Colonic mucosa (tissue), 4 donors: ENCODE measurements around the gene CAMTA1. TPM values are rescaled to one million over a fixed set of nuclear protein-coding genes. Genes with fewer than 3 reads are reported as not detected.

ENCODE experiments used
- DNase-seq: peaks from one replicate; pipeline ENCODE4 v3.0.0-alpha.2; 2020
- H3K27ac ChIP-seq: fragments of 200-600 bp; one replicate; pipeline ENCODE4 v1.8.0; 2021
- H3K27me3 ChIP-seq: fragments of 200-600 bp; one replicate; pipeline ENCODE4 v1.8.0; 2021
- H3K36me3 ChIP-seq: fragments of 200-600 bp; one replicate; pipeline ENCODE4 v1.8.0; 2021
- H3K4me1 ChIP-seq: fragments of 200-600 bp; one replicate; pipeline ENCODE4 v1.8.0; 2021; ENCODE audit warnings: mild to moderate bottlenecking
- H3K4me3 ChIP-seq: fragments of 200-600 bp; one replicate; pipeline ENCODE4 v1.8.0; 2021
- H3K9ac ChIP-seq, 2 donors: one replicate each; pipeline ENCODE4 v1.7.0; 2013; ENCODE audit warnings: control low read depth in 2 of 2, low read depth in 2 of 2, low read length in 2 of 2
- H3K9me3 ChIP-seq: fragments of 200-600 bp; one replicate; pipeline ENCODE4 v1.8.0; 2021
- CTCF ChIP-seq: fragments of 200-600 bp; IDR thresholded peaks from one replicate; pipeline ENCODE4 v1.8.0; 2022; ENCODE audit warnings: antibody characterized with exemption, mild to moderate bottlenecking
- intact Hi-C: fragments of 100-400 bp; cut with DNase I; formaldehyde crosslinking; loops from one replicate; pipeline ENCODE4 v1.14.1; 2022
- total RNA-seq, 2 donors: library from RNA; stranded (reverse); fragmentation: NEBNext Ultra II Directional in 1 of 2; extraction: Animal tissue kit (Norgen Biotek cat#: 25700) in 1 of 2; gene quantifications; one replicate each; pipeline ENCODE4 v1.2.1, GENCODE V29; 2021
- donor health status: healthy.
- donor health status: DM: no; HTN: no; CAD: no.
- donor health status: DM: no; HTN: no; CAD: no.

CAMTA1 gene
- total RNA-seq, 2 donors from 2014 or later, result 76.8 to 92.8 TPM

GRCh38 chr1:6788946-6789345 is 3.7 kb downstream of the CAMTA1 start:
- Histone ChIP-seq H3K4me1 (peaks cover 3% of the 10 kb centered on the region), H3K27me3 (no peaks in the 10 kb centered on the region), H3K9me3 (no peaks in the 10 kb centered on the region), H3K36me3 (no peaks in the 10 kb centered on the region), H3K9ac (no peak overlapping the region), H3K4me3 (no peak overlapping the region), H3K27ac (no peak overlapping the region)
- no peak for TF ChIP-seq CTCF
- no peak for DNase-seq
- intact Hi-C loops, result no loop called here

GRCh38 chr1:6790146-6790545 is 4.9 kb downstream of the CAMTA1 start:
- no peak for DNase-seq
- no peak overlapping the region for H3K27ac ChIP-seq
- H3K9ac ChIP-seq, result no peak overlapping the region
- H3K9me3 ChIP-seq, result no peaks in the 10 kb centered on the region
- H3K4me3 ChIP-seq, result no peak overlapping the region
- no peaks in the 10 kb centered on the region for H3K36me3 ChIP-seq
- TF ChIP-seq CTCF, result no peak
- H3K4me1 ChIP-seq, result peaks cover 3% of the 10 kb centered on the region
- no peaks in the 10 kb centered on the region for H3K27me3 ChIP-seq
- intact Hi-C loops, result loop anchor here (5.0 kb wide), 1 partner anchor 277 kb away; no protein-coding TSS in a partner anchor

- Histone ChIP-seq H3K9me3 (no peaks in the 10 kb centered on the region), H3K4me1 (no peaks in the 10 kb centered on the region), H3K27me3 (no peaks in the 10 kb centered on the region), H3K36me3 (no peaks in the 10 kb centered on the region), H3K4me3 (no peak overlapping the region), H3K27ac (no peak overlapping the region), H3K9ac (no peak overlapping the region)
- no peak for DNase-seq
- intact Hi-C loops, result loop anchor here (5.0 kb wide), 1 partner anchor 273 kb away; no protein-coding TSS in a partner anchor
- TF ChIP-seq CTCF, result peak; percentile 29
These were observed 8.9 kb downstream of the CAMTA1 start for GRCh38 chr1:6794164-6794563.

GRCh38 chr1:6795203-6795602 is 9.9 kb downstream of the CAMTA1 start:
- TF ChIP-seq CTCF, result no peak
- H3K4me1 ChIP-seq, result no peaks in the 10 kb centered on the region

GRCh38 chr1:6795661-6796060 is 10.4 kb downstream of the CAMTA1 start:
- no peak for TF ChIP-seq CTCF
- intact Hi-C loops, result loop anchor here (5.0 kb wide), 1 partner anchor 92 kb away; no protein-coding TSS in a partner anchor
- H3K9me3 ChIP-seq, result no peaks in the 10 kb centered on the region
- no peak overlapping the region for H3K4me3 ChIP-seq
- no peaks in the 10 kb centered on the region for H3K36me3 ChIP-seq
- H3K27me3 ChIP-seq, result no peaks in the 10 kb centered on the region
- no peaks in the 10 kb centered on the region for H3K4me1 ChIP-seq
- H3K27ac ChIP-seq, result no peak overlapping the region
- no peak overlapping the region for H3K9ac ChIP-seq
- no peak for DNase-seq

More at GRCh38 chr1:6795203-6795602, 9.9 kb downstream of the CAMTA1 start:
- Histone ChIP-seq H3K4me3 (no peak overlapping the region), H3K27ac (no peak overlapping the region), H3K9ac (no peak overlapping the region), H3K36me3 (no peaks in the 10 kb centered on the region), H3K27me3 (no peaks in the 10 kb centered on the region), H3K9me3 (no peaks in the 10 kb centered on the region)
- intact Hi-C loops, result loop anchor here (5.0 kb wide), 1 partner anchor 92 kb away; no protein-coding TSS in a partner anchor
- no peak for DNase-seq
